ENCODE measurements around the gene KIAA1671.

Gene KIAA1671

GRCh38 chr22:24944217-24944937 lies 8.1 kb upstream of the KIAA1671 start:
- TF ChIP-seq GATA3 (IDR thresholded peaks at IDR 0.05; ENCODE audit: low read depth, low read length) (no peak), GATA2 (IDR thresholded peaks at IDR 0.05; ENCODE audit: low read depth, low read length) (no peak)

- TF ChIP-seq GATA3 (IDR thresholded peaks at IDR 0.05; ENCODE audit: low read depth, low read length) (no peak), GATA2 (IDR thresholded peaks at IDR 0.05; ENCODE audit: low read depth, low read length) (no peak)
These were observed 7.1 kb upstream of the KIAA1671 start for GRCh38 chr22:24945430-24945829.

GRCh38 chr22:24947383-24947782 lies 5.1 kb upstream of the KIAA1671 start:
- TF ChIP-seq GATA2 (IDR thresholded peaks at IDR 0.05; ENCODE audit: low read depth, low read length): no peak
- TF ChIP-seq GATA3 (IDR thresholded peaks at IDR 0.05; ENCODE audit: low read depth, low read length): no peak

- TF ChIP-seq GATA3 (IDR thresholded peaks at IDR 0.05; ENCODE audit: low read depth, low read length) (no peak), GATA2 (IDR thresholded peaks at IDR 0.05; ENCODE audit: low read depth, low read length) (no peak)
These were observed 4.6 kb upstream of the KIAA1671 start for GRCh38 chr22:24947881-24948280.

GRCh38 chr22:24948356-24949202 lies 3.9 kb upstream of the KIAA1671 start:
- TF ChIP-seq GATA2 (IDR thresholded peaks at IDR 0.05; ENCODE audit: low read depth, low read length): no peak
- TF ChIP-seq GATA3 (IDR thresholded peaks at IDR 0.05; ENCODE audit: low read depth, low read length): no peak

- TF ChIP-seq GATA3 (IDR thresholded peaks at IDR 0.05; ENCODE audit: low read depth, low read length) (no peak), GATA2 (IDR thresholded peaks at IDR 0.05; ENCODE audit: low read depth, low read length) (no peak)
These were observed 2.1 kb upstream of the KIAA1671 start for GRCh38 chr22:24950272-24950902.

- no peak for TF ChIP-seq GATA2 (IDR thresholded peaks at IDR 0.05; ENCODE audit: low read depth, low read length)
- TF ChIP-seq GATA3 (IDR thresholded peaks at IDR 0.05; ENCODE audit: low read depth, low read length): no peak
These were observed 394 bp downstream of the KIAA1671 start for GRCh38 chr22:24952837-24953383.

- TF ChIP-seq GATA2 (IDR thresholded peaks at IDR 0.05; ENCODE audit: low read depth, low read length) (no peak), GATA3 (IDR thresholded peaks at IDR 0.05; ENCODE audit: low read depth, low read length) (no peak)
These were observed 1.0 kb downstream of the KIAA1671 start for GRCh38 chr22:24953384-24954113.

GRCh38 chr22:24954114-24954463 lies 1.6 kb downstream of the KIAA1671 start:
- no peak for TF ChIP-seq GATA3 (IDR thresholded peaks at IDR 0.05; ENCODE audit: low read depth, low read length)
- no peak for TF ChIP-seq GATA2 (IDR thresholded peaks at IDR 0.05; ENCODE audit: low read depth, low read length)

- TF ChIP-seq GATA3 (IDR thresholded peaks at IDR 0.05; ENCODE audit: low read depth, low read length) (no peak), GATA2 (IDR thresholded peaks at IDR 0.05; ENCODE audit: low read depth, low read length) (no peak)
These were observed 2.3 kb downstream of the KIAA1671 start for GRCh38 chr22:24954856-24955255.

- TF ChIP-seq GATA3 (IDR thresholded peaks at IDR 0.05; ENCODE audit: low read depth, low read length) (no peak), GATA2 (IDR thresholded peaks at IDR 0.05; ENCODE audit: low read depth, low read length) (no peak)
These were observed 4.5 kb downstream of the KIAA1671 start for GRCh38 chr22:24957043-24957442.

GRCh38 chr22:24961217-24961844 lies 8.8 kb downstream of the KIAA1671 start:
- TF ChIP-seq GATA2 (IDR thresholded peaks at IDR 0.05; ENCODE audit: low read depth, low read length) (no peak), GATA3 (IDR thresholded peaks at IDR 0.05; ENCODE audit: low read depth, low read length) (no peak)

GRCh38 chr22:24962094-24962493 lies 9.6 kb downstream of the KIAA1671 start:
- TF ChIP-seq GATA2 (IDR thresholded peaks at IDR 0.05; ENCODE audit: low read depth, low read length): no peak
- no peak for TF ChIP-seq GATA3 (IDR thresholded peaks at IDR 0.05; ENCODE audit: low read depth, low read length)
